Hindlimb muscle (tissue), 1 donor: ENCODE results near the gene FGGY. TPM values are rescaled to one million over a fixed set of nuclear protein-coding genes. Genes with fewer than 3 reads are reported as not detected.
"Not testable (repeated sequence)": the region's sequence is repeated elsewhere in the genome, so short reads cannot be mapped to it uniquely, and the experiment has no call there.

Source experiments
- DNase-seq: peaks from one replicate; pipeline ENCODE4 v3.0.0-alpha.2; 2013
- polyA plus RNA-seq: library from polyadenylated mRNA; unstranded; fragments of 120-200 nt; gene quantifications from one replicate; pipeline ENCODE4 v1.2.1, GENCODE V29; 2013; ENCODE audit not compliant: insufficient read length

FGGY gene
- polyA plus RNA-seq, 1 donor: 17.2 TPM

- no peak for DNase-seq
Observed at GRCh38 chr1:59452026-59452425, 155.1 kb downstream of the FGGY start.

GRCh38 chr1:59452559-59452958 is 155.7 kb downstream of the FGGY start:
- no peak for DNase-seq

GRCh38 chr1:59453297-59453968 is 156.5 kb downstream of the FGGY start:
- no peak for DNase-seq

GRCh38 chr1:59455206-59455605 is 158.3 kb downstream of the FGGY start:
- DNase-seq: no peak

GRCh38 chr1:59457786-59458185 is 160.9 kb downstream of the FGGY start:
- DNase-seq: no peak

- DNase-seq: no peak
Observed at GRCh38 chr1:59458884-59459283, 162.0 kb downstream of the FGGY start.

- not testable (repeated sequence) for DNase-seq
Observed at GRCh38 chr1:59462942-59463341, 166.0 kb downstream of the FGGY start.

GRCh38 chr1:59465478-59465877 is 168.6 kb downstream of the FGGY start:
- not testable (repeated sequence) for DNase-seq

- DNase-seq: no peak
Observed at GRCh38 chr1:59468828-59469428, 172.0 kb downstream of the FGGY start.

GRCh38 chr1:59471991-59472570 is 175.2 kb downstream of the FGGY start:
- not testable (repeated sequence) for DNase-seq

- no peak for DNase-seq
Observed at GRCh38 chr1:59473831-59474230, 176.9 kb downstream of the FGGY start.

GRCh38 chr1:59474496-59474895 is 177.6 kb downstream of the FGGY start:
- no peak for DNase-seq

GRCh38 chr1:59475737-59476136 is 178.8 kb downstream of the FGGY start:
- no peak for DNase-seq

- DNase-seq: no peak
Observed at GRCh38 chr1:59477286-59477685, 180.4 kb downstream of the FGGY start.

- no peak for DNase-seq
Observed at GRCh38 chr1:59477867-59478266, 181.0 kb downstream of the FGGY start.

- DNase-seq: no peak
Observed at GRCh38 chr1:59478822-59479221, 181.9 kb downstream of the FGGY start.

GRCh38 chr1:59480188-59480888 is 183.4 kb downstream of the FGGY start:
- no peak for DNase-seq

GRCh38 chr1:59481881-59482505 is 185.1 kb downstream of the FGGY start:
- DNase-seq: no peak

- DNase-seq: peak; percentile 59
Observed at GRCh38 chr1:59482986-59483385, 186.1 kb downstream of the FGGY start.

GRCh38 chr1:59484096-59484495 is 187.2 kb downstream of the FGGY start:
- no peak for DNase-seq

GRCh38 chr1:59485171-59485570 is 188.3 kb downstream of the FGGY start:
- no peak for DNase-seq

- DNase-seq: no peak
Observed at GRCh38 chr1:59485949-59486348, 189.1 kb downstream of the FGGY start.

GRCh38 chr1:59486615-59487014 is 189.7 kb downstream of the FGGY start:
- DNase-seq: no peak
